ENCODE results near the gene ARHGEF10L.
A peak's percentile ranks its signal among the peaks of the same experiment; 100 is the strongest.

GRCh38 chr1:17572264-17572985, 32.9 kb downstream of the ARHGEF10L start:
- TF ChIP-seq POLR2A (IDR thresholded peaks at IDR 0.05) (no peak), CTCF (IDR thresholded peaks at IDR 0.05) (peak in 2 of 6 experiments; percentile 3 to 19)

Measured in Peyer's patch (tissue), 4 donors.